NCI-H187 treated with DMSO at 0.1 percent for 48 hours (cell line): ENCODE measurements around the gene NETO2.
"Not testable (repeated sequence)": the region's sequence is repeated elsewhere in the genome, so short reads cannot be mapped to it uniquely, and the experiment has no call there.

Experiments
- DNase-seq: peaks from one replicate; lab custom pipeline; 2025; lab: John Stamatoyannopoulos, UW

The NETO2 gene, protein sequence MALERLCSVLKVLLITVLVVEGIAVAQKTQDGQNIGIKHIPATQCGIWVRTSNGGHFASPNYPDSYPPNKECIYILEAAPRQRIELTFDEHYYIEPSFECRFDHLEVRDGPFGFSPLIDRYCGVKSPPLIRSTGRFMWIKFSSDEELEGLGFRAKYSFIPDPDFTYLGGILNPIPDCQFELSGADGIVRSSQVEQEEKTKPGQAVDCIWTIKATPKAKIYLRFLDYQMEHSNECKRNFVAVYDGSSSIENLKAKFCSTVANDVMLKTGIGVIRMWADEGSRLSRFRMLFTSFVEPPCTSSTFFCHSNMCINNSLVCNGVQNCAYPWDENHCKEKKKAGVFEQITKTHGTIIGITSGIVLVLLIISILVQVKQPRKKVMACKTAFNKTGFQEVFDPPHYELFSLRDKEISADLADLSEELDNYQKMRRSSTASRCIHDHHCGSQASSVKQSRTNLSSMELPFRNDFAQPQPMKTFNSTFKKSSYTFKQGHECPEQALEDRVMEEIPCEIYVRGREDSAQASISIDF

DNA sequence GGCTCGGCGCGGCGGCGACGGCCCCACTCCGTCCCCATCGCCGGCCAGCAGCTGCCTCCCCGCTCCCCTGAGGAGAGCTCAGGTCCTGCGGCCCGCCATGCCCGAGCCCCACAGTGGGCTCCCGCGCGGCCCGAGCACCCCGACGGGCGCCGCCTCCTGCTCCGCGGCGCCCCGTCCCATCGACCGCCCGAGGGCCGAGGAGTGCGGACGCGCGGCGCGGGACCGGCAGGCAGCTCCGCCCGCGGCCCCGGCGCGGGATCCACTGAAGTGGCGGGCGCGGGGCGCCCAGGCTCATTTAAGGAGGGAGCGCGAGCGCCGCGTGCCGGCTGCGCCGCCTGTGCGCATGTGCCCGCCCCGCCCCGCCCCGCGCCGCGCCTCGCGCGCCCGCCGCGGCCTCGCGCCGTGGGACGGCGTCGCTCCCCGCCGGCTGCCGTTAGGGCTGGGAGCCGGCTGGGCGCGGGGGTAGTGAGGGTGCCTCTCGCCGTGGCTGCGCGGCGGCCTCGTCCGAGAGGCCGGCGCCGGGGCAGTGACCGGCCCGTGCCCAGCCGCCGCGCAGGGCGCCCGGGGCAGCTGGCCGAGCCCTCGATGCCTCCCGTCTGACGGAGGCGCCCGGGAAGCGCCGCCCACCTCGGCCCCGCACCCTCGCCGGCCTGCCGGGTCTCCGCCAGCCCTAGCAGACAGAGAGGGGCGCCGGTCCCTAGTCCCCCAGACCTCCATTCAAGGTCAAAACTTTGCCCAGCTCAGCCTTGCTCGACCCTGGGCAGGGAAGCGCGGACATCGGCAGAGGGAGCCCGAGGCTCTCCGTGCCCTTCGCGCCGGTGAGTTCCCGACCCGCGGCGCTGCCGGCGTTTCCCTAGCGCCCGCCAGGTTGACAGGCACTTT lies at the start of gene NETO2:
TSS of gene NETO2 (minus strand) at position 269 of the 882 bp plus-strand sequence. CDS start 333 bp downstream, outside the sequence.
- no peak for DNase-seq

DNA sequence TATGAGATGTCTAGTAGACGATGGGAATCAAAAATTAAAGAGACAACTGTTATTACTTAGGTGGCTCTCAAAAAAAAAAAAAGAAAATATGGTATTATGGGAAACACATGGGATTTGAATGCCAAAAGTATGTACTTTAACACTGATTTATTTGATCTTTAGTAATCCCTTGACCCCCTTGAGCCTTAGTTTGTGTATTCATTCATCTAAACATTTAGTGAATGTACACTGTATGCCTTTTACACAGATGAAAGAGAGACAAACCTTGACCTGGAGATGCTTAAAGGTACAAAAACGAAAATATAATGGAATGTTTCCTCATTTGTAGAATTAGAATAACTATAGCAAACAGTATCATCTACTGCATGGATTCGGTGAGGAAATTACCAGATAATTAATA lies 38.6 kb upstream of the NETO2 start:
- DNase-seq: no peak

DNA sequence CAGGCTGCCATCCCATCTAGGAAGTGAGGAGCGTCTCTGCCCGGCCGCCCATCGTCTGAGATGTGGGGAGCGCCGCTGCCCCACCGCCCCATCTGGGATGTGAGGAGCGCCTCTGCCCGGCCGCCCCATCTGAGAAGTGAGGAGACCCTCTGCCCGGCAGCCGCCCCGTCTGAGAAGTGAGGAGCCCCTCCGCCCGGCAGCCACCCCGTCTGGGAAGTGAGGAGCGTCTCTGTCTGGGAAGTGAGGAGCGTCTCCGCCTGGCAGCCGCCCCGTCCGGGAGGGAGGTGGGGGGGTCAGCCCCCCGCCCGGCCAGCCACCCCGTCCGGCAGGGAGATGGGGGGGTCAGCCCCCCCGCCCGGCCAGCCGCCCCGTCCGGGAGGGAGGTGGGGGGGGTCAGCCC lies 37.3 kb upstream of the NETO2 start:
- DNase-seq: not testable (repeated sequence)

DNA sequence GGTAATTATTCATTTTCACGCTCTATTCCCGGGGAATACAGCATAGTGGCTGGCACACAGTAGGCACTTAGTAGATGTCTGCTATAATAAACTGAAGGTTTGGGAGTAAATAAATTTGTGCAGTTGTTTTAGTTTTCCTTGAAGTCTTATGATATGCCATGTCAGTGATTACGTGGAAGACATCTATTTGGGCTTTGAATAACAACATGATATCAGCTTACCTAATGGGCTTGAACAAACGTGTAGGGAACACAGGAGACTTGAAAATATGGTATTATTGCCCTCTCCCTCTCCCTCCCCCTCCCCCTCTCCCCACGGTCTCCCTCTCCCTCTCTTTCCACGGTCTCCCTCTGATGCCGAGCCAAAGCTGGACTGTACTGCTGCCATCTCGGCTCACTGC lies 36.3 kb upstream of the NETO2 start:
- no peak for DNase-seq

DNA sequence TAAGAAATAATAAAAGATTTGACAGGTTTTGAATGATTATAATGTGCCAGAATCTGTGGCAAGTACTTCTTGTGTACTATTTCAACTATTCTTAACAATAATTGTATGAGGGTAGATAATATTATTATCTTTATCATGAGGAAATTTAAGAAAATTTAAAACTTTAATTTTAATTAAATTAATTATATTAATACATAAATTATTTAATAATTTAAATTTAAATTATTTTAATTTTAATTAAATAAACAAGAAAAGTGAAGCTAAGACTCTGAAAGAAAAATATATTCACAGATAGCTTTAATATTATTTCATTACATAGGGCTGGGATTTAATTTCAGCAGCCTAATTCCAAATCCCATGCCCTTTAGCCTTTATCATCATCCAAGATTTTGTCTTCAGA lies 31.4 kb upstream of the NETO2 start:
- no peak for DNase-seq

DNA sequence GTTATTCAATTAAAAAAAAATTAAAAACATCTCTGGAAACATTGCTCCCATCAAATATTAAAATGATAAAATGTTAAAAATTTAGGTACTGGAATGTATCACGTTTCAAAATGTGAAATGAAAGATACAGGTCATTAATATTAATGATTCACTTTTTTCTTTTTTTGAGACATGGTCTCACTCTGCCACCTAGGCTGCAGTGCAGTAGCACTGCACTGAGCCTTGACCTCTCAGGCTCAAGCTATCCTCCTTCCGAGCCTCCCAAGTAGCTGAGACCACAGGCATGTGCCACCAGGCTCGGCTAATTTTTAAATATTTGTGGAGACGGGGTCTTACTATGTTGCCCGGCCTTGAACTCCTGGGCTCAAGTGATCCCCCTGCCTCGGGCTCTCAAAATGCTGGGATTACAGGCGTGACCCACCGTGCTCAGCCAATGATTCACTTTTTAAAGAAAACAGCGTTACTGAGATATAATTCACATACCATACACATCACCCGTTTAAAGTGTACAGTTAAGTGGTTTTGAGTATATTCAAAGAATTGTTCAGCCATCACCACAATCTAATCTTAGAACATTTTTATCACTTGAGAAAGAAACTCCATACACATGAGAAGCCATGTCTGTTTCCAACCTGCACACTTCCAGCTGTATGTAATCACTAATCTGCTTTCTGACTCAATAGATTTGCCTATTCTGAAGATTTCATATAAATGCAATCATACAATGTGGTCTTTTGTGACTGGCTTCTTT lies 19.1 kb upstream of the NETO2 start:
- DNase-seq: no peak

DNA sequence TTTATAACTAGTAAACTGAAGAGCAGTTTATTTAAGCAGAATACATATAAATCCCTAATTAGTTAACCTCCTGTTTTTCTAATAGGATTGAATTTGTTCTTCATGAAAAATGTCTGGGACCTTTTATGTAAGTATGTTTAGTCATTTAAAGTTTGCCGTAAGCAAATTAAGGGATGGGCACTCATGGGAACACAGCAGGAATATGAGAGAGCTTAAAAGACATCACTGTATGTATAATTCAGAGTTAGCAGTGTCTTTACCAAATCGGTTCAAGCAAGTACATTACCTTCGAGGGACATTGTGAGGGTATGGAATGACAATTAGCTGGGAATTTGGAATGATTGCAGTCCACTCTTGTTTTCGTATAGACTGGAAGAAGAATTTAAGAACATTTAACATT lies 17.7 kb upstream of the NETO2 start:
- DNase-seq: no peak

DNA sequence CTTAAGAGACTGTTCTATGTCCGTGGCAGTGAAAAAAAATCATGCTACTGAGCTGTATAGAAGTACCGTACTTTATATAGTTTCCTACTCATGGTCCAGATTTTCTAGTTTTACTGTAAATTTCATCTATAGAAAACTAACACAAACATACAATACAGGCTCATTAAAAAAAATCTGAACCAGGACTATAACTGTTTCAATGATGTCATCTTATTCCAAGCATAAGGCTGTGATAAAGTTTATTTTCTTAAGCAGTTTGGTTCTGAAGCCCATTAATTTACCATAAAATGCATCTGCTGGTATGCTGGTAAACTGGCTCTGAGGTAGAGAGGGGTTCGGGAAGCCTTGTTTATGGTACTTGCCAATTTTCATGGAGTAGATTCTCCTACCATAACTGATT lies 16.7 kb upstream of the NETO2 start:
- no peak for DNase-seq

DNA sequence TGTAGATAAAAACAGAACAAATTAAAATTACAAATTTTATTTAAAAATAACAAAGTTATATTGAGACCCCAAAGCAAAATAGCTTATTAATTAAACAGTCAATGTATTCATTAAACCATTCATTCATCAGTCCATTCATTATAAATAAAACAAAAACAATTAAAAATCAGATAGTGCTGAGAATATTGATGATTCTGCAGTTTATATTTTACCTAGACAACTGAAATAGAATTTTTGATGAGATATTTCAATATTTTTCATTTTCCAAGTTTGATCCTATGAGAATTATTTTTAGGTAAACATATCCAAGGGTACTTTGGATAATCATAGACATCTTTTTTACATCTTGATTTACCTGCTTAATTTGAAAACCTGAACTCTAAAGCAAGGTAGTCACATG lies 15.2 kb upstream of the NETO2 start:
- no peak for DNase-seq

DNA sequence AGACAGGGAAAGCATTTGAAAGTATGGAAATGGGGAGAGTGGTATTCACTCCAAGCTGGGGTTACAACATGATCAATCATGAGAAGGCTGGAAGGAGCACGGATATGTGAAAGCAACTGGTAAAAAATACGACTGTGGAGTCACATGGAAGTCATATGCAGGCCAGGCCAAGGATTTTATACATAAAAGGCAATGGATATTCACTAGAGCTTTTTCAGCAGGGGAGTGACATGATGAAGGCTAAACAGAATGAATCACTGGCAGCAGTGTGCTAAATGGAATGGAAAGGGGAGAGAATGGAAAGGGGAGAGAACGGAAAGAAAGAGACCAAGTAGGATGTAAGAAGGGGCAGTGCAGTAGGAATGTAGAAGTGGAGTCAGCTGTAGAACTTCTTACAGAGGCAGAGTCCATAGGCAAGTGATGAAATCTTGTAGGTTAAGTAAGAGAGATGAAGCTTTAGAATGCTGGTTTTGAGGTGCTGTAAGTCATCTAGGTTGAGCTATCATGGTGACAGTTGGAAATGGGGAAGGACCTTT lies 13.0 kb upstream of the NETO2 start:
- DNase-seq: no peak

DNA sequence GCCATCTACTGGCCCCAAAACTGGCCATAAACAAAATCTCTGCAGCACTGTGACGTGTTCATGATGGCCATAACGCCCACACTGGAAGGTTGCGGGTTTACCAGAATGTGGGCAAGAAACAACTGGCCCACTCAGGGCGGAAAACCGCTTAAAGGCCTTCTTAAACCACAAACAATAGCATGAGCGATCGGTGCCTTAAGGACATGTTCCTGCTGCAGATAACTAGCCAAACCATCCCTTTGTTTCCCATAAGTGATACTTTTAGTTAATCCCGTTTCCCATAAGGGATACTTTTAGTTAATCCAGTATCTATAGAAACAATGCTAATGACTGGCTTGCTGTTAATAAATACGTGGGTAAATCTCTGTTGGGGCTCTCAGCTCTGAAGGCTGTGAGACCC lies 8.8 kb upstream of the NETO2 start:
- not testable (repeated sequence) for DNase-seq

DNA sequence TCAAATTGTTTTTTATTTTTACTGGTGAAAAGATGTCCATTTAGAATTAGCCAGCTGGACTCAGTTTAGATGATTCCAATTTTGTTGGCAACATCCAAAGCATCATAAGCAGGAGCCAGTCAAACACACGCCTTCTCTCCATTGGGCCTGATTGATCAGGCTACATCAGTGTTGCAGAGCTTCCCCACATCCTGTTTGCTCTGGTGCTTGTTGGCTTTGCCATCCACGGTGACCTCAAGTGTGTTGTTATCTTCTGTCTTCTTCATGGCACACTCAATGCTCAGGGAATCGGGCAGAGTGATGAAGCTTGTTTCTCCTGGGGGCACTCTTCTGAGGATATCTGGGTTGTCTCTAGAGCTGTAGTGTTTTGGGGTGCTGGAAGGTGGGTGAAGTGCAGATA lies 6.3 kb upstream of the NETO2 start:
- no peak for DNase-seq

DNA sequence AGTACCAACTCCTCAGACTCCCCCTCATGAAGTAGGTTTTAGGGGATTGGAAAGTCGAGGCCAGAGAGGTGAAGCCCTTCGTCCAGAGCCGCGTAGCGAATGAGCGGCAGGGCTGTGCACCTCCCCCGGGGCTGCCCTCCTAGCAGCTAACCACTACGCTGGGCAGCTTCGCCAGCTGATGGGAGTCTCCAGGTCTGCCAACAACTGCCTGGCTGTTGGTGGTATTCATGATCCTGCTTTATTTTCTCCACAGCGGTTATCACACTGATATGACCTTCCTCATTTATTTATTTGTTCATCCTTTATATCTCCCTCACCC lies 773 bp upstream of the NETO2 start:
- no peak for DNase-seq

DNA sequence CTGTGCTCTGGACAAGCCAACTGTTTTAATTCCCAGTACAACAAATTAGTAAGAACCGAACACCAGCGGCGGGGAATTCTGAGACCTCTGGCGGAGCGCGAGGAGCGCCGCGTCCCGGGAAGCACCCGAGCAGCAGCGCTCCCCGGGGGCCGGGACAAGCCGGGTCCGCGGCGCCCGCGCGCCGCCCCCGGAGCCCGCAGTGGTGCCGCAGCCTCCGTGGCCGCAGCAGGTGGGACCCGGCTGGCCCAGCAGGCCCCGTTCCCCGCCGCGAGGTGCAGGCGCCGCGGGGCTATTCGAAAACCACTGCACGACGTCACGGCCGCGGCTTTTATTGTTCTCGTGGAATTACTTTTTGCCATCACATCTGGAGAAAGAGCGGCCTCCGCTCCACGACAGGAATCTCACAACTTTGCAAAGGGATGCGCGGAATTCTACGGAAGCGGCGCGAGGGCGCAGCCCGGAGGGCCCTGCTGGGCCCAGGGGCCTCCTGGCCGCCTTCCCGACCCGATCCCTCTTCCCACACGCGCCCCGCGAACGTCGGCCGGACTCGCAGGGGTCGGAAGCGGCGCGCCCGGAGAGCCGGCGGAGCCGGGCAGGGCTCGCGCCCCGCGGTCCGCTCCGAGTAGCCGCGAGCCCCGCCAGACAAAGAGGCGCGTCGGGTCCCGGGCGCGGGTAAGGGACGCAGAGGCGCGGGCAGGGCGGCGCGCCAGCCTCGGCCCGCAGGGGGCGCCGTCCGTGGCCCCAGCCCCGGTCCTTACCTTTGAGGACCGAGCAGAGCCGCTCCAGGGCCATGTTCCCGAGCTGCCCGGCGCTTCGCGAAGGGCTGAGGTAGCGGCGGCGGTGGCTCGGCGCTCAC lies 696 bp downstream of the NETO2 start:
- DNase-seq: no peak

DNA sequence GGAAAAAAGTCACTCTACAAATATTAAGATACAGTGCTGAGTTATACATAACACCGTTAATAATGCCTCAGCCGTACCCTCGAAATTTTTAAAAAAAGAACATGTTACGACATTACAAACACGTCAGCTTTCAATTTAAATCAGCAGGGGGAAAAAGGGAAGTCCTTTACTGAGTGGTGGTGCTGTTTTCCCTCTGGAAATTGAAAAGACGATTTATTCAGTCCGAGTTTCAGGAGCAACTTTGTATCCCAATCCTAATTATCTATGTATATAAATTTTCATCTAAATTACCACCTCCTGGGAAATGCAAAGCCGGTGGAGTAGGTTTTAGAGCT lies 1.3 kb downstream of the NETO2 start:
- no peak for DNase-seq

DNA sequence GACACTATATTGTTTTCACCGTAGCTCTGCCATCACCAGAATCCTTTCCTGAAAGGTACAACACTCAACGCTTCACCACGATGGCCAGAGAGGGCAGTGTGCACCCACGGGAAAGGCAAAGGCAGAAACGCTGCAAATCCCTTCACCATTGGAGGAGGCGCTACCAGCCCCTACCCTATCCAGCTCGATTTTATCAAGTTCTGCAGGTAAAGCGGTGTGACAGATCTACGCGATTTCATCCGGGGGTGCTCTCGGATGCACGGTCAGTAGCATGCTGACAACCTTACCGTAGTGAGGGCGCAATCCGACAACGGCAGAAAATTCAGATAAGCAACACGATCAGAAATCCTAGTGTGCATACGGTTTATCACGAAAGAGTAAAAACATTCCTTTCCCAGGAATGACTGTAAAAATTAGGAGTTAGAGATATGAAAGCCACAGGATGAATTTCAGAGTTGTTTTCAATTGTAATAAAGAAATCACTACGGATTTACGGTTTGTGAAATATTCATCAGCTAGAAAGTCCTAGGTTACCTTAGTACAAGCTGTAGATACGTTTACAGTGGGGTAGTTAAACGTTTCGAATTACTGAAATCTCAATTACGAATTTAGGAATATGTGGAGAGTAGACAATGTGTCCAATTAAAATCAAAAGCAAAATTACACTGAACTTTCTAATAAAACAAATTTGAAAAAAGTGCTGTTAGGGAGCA lies 1.8 kb downstream of the NETO2 start:
- no peak for DNase-seq

DNA sequence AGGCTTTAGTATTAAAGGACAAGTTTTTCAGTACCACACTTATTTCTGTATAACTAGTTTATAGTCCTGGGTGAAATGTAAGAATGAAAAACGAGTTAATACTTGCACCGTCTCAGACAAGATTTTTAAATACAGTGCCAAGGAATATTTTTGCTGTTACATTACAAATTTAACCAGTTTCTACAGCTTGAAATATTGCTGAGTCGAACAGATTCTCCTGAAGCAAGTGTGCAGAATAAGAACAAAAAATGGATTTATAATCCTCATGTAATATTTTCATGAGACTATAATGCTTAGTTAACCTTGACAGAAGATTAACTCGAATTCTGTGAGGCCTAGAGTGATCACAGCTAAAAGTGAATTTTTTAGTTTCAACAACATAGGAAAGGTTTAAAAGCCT lies 3.1 kb downstream of the NETO2 start:
- DNase-seq: no peak

DNA sequence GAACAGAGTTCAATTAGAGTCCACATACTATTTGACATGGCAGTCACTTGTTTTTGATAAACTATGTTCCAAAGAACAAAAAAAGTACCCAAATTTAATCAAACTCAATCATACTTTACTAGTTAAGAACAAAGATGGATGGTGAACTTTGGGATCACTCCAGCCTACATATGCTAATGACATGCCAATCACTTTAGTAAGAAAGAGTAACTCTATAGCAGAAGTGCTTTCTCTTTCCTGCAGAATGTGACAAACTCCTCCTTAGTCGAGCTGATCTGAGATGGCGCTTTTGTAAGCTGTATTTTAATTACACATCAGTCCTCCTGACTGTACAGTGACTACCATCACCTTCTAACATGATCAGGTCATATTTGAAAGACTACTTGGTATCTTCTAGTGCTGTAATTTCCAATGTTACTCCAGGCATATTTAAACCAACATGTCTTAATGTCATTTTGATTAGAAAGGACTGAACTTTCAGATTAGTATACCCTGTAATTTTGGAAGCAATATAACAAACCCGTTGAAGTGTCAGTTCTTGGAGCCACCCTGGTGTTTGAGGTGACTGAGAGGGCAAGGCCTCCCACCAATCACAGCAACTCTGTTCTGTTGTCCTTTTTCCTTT lies 4.1 kb downstream of the NETO2 start:
- no peak for DNase-seq

DNA sequence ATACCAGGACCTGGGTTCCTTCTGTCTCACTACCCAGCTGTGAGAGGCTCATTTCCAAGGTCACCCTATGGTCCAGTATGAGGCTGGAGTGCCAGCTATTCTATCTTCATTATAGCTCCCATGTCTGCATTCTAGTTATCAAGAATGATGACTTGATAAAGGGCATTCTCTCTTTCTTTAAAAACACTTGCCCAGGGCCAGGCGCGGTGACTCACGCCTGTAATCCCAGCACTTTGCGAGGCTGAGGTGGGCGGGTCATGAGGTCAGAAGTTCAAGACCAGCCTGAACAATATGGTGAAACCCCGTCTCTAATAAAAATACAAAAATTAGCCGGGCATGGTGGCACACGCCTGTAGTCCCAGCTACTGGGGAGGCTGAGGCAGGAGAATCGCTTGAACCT lies 5.8 kb downstream of the NETO2 start:
- DNase-seq: not testable (repeated sequence)
